GM23248 (cell line): ENCODE data around the gene PCGF2. TPM values are rescaled to one million over a fixed set of nuclear protein-coding genes. Genes with fewer than 3 reads are reported as not detected.

Source experiments
- DNase-seq: peaks from one replicate; pipeline ENCODE4 v3.0.0-alpha.2; 2015
- H2AFZ ChIP-seq: fragments of 200-600 bp; sonication (generic); 2 replicates; pipeline ENCODE4 v1.6.1; 2016; ENCODE audit warnings: antibody characterized with exemption
- H3F3A ChIP-seq: fragments of 200-600 bp; sonication (generic); 2 replicates; pipeline ENCODE4 v1.6.1; 2016; ENCODE audit warnings: mild to moderate bottlenecking, antibody characterized with exemption, mixed run types; ENCODE audit not compliant: insufficient read depth
- H3K27ac ChIP-seq: fragments of 200-600 bp; sonication (generic); 2 replicates; pipeline ENCODE4 v1.5.1; 2016; ENCODE audit warnings: mild to moderate bottlenecking
- H3K27me3 ChIP-seq: fragments of 200-600 bp; sonication (generic); replicated peaks from 2 replicates; pipeline ENCODE4 v1.6.1; 2016; ENCODE audit warnings: mild to moderate bottlenecking; ENCODE audit not compliant: insufficient read depth
- H3K36me3 ChIP-seq: fragments of 200-600 bp; sonication (generic); 2 replicates; pipeline ENCODE4 v1.6.1; 2016; ENCODE audit warnings: low read depth, mild to moderate bottlenecking
- H3K4me1 ChIP-seq: fragments of 200-600 bp; sonication (generic); 2 replicates; pipeline ENCODE4 v1.6.1; 2016; ENCODE audit warnings: mild to moderate bottlenecking; ENCODE audit not compliant: insufficient read depth
- H3K4me2 ChIP-seq: fragments of 200-600 bp; sonication (generic); one replicate; pipeline ENCODE4 v1.6.1; 2016; ENCODE audit warnings: mild to moderate bottlenecking; ENCODE audit not compliant: unreplicated experiment
- H3K4me3 ChIP-seq: fragments of 200-600 bp; sonication (generic); 2 replicates; pipeline ENCODE4 v1.5.1; 2016; ENCODE audit warnings: mild to moderate bottlenecking
- H3K79me2 ChIP-seq: fragments of 200-600 bp; sonication (generic); 2 replicates; pipeline ENCODE4 v1.6.1; 2016; ENCODE audit warnings: mild to moderate bottlenecking; ENCODE audit not compliant: insufficient read depth
- H3K9ac ChIP-seq: fragments of 200-600 bp; sonication (generic); 2 replicates; pipeline ENCODE4 v1.6.1; 2016; ENCODE audit warnings: mild to moderate bottlenecking
- H3K9me2 ChIP-seq: fragments of 200-600 bp; sonication (generic); 2 replicates; pipeline ENCODE4 v1.6.1; 2016; ENCODE audit warnings: mixed run types, mild to moderate bottlenecking, moderate library complexity; ENCODE audit not compliant: insufficient read depth
- H3K9me3 ChIP-seq: fragments of 200-600 bp; sonication (generic); one replicate; pipeline ENCODE4 v1.6.1; 2017; ENCODE audit warnings: low read depth
- H4K20me1 ChIP-seq: fragments of 200-600 bp; sonication (generic); 2 replicates; pipeline ENCODE4 v1.6.0; 2016; ENCODE audit not compliant: insufficient read depth
- EZH2 ChIP-seq: fragments of 200-600 bp; sonication (generic); IDR thresholded peaks from 2 replicates; pipeline ENCODE4 v1.6.1; 2018; ENCODE audit warnings: antibody characterized with exemption, mild to moderate bottlenecking; ENCODE audit not compliant: insufficient read depth, poor library complexity, severe bottlenecking
- EZH2phosphoT487 ChIP-seq: fragments of 200-600 bp; sonication (generic); IDR thresholded peaks from 2 replicates; pipeline ENCODE4 v1.6.1; 2018; ENCODE audit warnings: antibody characterized with exemption, moderate library complexity, mild to moderate bottlenecking, low read depth; ENCODE audit not compliant: insufficient read depth
- WGBS, 2 experiments: methylation state at CpG; one replicate each; pipeline ENCODE4 v1.1.6; 2015 to 2017; ENCODE audit warnings: low lambda C conversion rate in 2 of 2, low coverage in 1 of 2; ENCODE audit errors: missing lambda C conversion rate in 2 of 2; 5-methylcytosine and 5-hydroxymethylcytosine counted together
- in situ Hi-C: fragments of 300-500 bp; cut with MboI; formaldehyde crosslinking; loops from 2 replicates; pipeline ENCODE4 v1.15.0; 2020
- polyA plus RNA-seq: library from polyadenylated mRNA; unstranded; fragments of >200 nt; fragmentation: Nextera tagmentation; extraction: Ambion mirVana; gene quantifications from 2 replicates; pipeline ENCODE4 v1.2.1, GENCODE V29; 2016
- total RNA-seq: library from RNA; depleted of rRNA; stranded (reverse); fragments of >200 nt; shearing (Covaris generic); gene quantifications from 2 replicates; pipeline ENCODE4 v1.2.3, GENCODE V29; 2014

The PCGF2 gene
- total and polyA plus RNA-seq, 2 experiments from 2014 or later = 3.8 to 4.6 TPM

DNA sequence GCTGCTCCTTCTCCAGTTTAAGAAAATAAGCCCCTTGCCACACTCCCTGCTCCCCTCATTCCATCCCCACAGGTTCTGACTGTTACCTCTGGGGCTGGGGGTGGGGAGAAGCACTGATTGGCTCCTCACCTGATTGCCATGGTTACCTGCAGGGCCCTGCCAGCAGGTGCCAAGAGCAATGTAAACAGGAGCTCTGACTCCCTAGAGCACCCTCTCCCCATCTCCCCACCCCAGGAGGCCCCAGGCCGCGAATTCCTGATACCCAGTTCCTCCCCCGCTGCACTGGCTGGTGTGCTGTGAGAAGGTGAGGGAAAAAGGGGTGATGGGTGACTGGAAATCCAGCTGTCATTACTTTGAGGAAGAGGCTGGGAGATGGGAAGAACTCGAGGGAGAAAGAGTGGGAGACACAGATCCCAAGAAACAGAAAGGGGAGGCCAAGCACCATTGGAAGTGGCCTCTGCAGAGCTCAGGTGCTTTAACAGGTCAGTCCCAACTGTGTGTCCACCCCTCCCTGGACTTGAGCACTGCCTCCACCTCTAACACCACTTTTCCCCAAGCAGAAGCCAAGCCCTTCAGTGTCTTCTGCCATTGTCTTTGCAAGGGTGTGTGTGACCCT, 4.5 kb downstream of the PCGF2 start:
- no peak overlapping the region for H3K27ac ChIP-seq
- H3K4me1 ChIP-seq = peaks cover 20% of the 10 kb centered on the region
- H3K36me3 ChIP-seq = no peaks in the 10 kb centered on the region
- H3K27me3 ChIP-seq = no peaks in the 10 kb centered on the region
- no peak overlapping the region for H3K9ac ChIP-seq
- in situ Hi-C loops = no loop called here
- H3F3A ChIP-seq = peaks cover 13% of the 10 kb centered on the region; the same call in 1 of the 2 replicates
- H4K20me1 ChIP-seq = no peaks in the 10 kb centered on the region
- no peak overlapping the region for H3K4me3 ChIP-seq
- DNase-seq = no peak
- WGBS, 2 experiments = 90 to 93% methylated on average over 4 of the region's 4 CpGs
- H2AFZ ChIP-seq = no peak overlapping the region
- H3K9me2 ChIP-seq = no peaks in the 10 kb centered on the region
- TF ChIP-seq EZH2 (no peak), EZH2phosphoT487 (no peak)
- peaks cover 89% of the 10 kb centered on the region for H3K79me2 ChIP-seq
- no peak overlapping the region for H3K4me2 ChIP-seq
- H3K9me3 ChIP-seq = no peaks in the 10 kb centered on the region

DNA sequence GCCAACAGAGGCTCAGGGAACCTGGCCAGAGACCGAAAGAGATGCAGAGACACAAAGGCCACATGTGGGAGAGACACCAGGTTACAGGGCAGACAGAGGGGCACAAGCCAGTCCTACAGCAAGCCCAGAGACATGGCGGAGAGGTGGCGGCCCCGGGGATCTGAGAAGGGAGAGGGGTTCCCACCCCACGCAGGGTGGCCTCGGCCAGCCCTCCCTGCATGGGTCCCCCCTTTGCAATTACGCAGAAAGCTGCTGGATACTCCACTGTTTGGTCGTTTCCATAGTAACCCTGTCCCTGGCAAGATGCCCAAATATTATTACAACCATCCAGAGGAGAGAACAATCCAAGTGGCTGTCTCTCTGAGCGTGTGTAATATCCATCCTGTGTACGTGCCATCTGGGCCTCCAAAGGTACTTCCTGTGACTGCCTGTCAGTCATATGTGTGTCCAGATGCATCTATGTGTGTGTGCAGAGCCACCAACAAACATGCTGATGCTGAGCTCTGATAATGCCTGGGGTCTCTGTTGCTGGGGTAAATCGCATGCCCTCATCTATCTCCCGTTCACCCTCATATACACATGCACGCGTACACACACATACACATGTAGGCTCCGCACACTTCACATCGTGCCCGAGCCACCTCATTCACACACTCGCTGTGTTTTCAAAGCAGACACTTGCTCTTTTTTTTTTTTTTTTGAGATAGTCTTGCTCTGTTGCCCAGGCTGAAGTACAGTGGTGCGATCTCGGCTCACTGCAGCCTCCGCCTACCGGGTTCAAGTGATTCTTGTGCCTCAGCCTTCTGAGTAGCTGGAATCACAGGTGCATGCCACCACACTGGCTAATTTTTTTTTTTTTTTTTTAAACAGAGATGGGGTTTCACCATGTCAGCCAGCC, 5.5 kb downstream of the PCGF2 start:
- Histone ChIP-seq H3K4me3 (no peak overlapping the region), H3K4me2 (no peak overlapping the region), H3K4me1 (peaks cover 20% of the 10 kb centered on the region), H3K27ac (peak overlapping the region; percentile 79), H2AFZ (no peak overlapping the region), H3K79me2 (peaks cover 93% of the 10 kb centered on the region), H3K36me3 (no peaks in the 10 kb centered on the region), H3K9me3 (no peaks in the 10 kb centered on the region), H3K27me3 (no peaks in the 10 kb centered on the region), H3K9ac (peak overlapping the region; percentile 68), H3F3A (peaks cover 13% of the 10 kb centered on the region; the same call in 1 of the 2 replicates), H3K9me2 (no peaks in the 10 kb centered on the region), H4K20me1 (no peaks in the 10 kb centered on the region)
- DNase-seq = peak; percentile 77
- WGBS, 2 experiments = 37 to 41% methylated on average over 20 to 22 of the region's 22 CpGs
- TF ChIP-seq EZH2 (no peak), EZH2phosphoT487 (no peak)
- in situ Hi-C loops = no loop called here

DNA sequence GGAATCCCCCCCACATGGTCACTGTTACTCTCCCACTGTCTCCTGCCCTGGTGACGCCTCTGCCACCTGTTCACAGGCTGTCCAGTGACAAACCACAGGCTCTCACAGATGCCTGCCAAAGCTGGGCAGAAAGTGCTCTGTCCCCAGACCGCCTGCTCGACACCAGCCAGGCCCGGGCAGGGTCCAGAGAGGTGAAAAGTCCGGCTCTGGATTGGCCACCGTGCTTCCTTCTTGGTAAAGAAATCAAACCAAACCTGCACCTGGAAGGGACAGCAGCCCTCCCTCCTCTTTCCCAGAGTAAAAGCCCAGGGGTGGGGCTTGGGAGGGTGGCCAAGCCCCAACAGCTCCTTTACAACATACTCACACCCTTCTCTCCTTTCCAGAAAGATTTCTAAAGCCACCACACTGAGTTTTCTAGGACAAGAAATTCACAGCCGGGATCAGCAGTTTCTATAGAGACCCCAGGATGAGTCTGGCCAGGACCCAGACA, 6.2 kb downstream of the PCGF2 start:
- 35 to 39% methylated on average over 7 of the region's 7 CpGs for WGBS, 2 experiments
- Histone ChIP-seq H3K27me3 (no peaks in the 10 kb centered on the region), H3K79me2 (peaks cover 86% of the 10 kb centered on the region), H3K27ac (peak overlapping the region; percentile 79), H3K36me3 (peaks cover 5% of the 10 kb centered on the region; the same call in 1 of the 2 replicates), H4K20me1 (no peaks in the 10 kb centered on the region), H2AFZ (no peak overlapping the region), H3K9me2 (no peaks in the 10 kb centered on the region), H3K9ac (peak overlapping the region; percentile 68), H3K4me1 (peaks cover 20% of the 10 kb centered on the region), H3K4me3 (no peak overlapping the region), H3F3A (peaks cover 13% of the 10 kb centered on the region; the same call in 1 of the 2 replicates), H3K9me3 (no peaks in the 10 kb centered on the region), H3K4me2 (no peak overlapping the region)
- DNase-seq = peak; percentile 55
- in situ Hi-C loops = no loop called here
- TF ChIP-seq EZH2 (no peak), EZH2phosphoT487 (no peak)

DNA sequence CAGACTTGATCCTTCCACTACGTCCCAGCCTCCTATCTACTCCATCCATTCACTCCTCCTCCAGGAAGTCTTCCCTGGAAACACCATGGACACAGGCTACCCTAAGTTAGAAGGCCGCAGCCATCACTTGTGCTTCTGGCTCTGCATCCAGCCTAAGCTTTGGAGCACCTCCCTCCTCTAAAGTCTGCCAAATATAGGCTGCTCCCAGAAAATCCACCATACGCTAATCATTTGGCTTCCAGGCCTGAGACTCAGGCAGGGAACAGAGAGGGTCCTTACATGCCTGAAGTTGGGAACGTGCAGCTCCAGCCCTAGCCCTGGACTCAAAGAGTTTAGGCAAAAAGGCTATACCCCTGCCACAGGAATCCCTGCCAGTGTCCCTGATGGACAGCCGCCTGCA, 6.7 kb downstream of the PCGF2 start:
- no peak overlapping the region for H3K4me3 ChIP-seq
- no peak overlapping the region; the same call in 1 of the 2 replicates for H3K9ac ChIP-seq
- no peaks in the 10 kb centered on the region for H3K9me3 ChIP-seq
- in situ Hi-C loops = no loop called here
- no peaks in the 10 kb centered on the region for H4K20me1 ChIP-seq
- no peak overlapping the region for H3K27ac ChIP-seq
- H3F3A ChIP-seq = peaks cover 13% of the 10 kb centered on the region; the same call in 1 of the 2 replicates
- H3K27me3 ChIP-seq = no peaks in the 10 kb centered on the region
- H3K4me1 ChIP-seq = peaks cover 18% of the 10 kb centered on the region
- H3K4me2 ChIP-seq = no peak overlapping the region
- H2AFZ ChIP-seq = no peak overlapping the region
- no peak for TF ChIP-seq EZH2phosphoT487
- no peak for TF ChIP-seq EZH2
- no peaks in the 10 kb centered on the region for H3K9me2 ChIP-seq
- DNase-seq = no peak
- WGBS, 2 experiments = 73 to 77% methylated on average over 5 of the region's 5 CpGs
- peaks cover 9% of the 10 kb centered on the region; the same call in 1 of the 2 replicates for H3K36me3 ChIP-seq
- H3K79me2 ChIP-seq = peaks cover 81% of the 10 kb centered on the region
